Islet precursor cell (in vitro differentiated cells): ENCODE measurements around the gene CYTL1.
"Not testable (repeated sequence)": the region's sequence is repeated elsewhere in the genome, so short reads cannot be mapped to it uniquely, and the experiment has no call there.

ENCODE experiments used
- DNase-seq: peaks from one replicate; pipeline ENCODE4 v3.0.0-alpha.2; 2018

Gene CYTL1, protein sequence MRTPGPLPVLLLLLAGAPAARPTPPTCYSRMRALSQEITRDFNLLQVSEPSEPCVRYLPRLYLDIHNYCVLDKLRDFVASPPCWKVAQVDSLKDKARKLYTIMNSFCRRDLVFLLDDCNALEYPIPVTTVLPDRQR

DNA sequence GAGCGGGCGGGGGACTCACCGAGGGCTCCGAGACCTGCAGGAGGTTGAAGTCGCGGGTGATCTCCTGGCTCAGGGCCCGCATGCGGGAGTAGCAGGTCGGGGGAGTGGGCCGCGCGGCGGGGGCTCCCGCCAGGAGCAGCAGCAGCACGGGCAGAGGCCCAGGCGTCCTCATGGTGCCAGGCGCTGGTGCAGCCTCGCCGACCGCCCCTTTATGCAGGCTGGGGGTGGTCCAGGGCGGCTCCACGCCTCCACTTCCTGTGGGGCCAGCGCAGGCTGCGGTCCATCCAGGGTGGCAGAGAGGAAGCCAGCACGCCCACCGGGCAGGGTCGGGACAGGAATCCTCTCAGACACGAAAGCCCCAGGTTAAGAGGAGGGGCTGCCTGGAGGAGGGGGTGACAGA is at the start of gene CYTL1:
TSS of gene CYTL1 (minus strand) at position 185 of the 400 bp plus-strand sequence. CDS start at position 172, 13 bp downstream.
- peak; percentile 73 for DNase-seq

DNA sequence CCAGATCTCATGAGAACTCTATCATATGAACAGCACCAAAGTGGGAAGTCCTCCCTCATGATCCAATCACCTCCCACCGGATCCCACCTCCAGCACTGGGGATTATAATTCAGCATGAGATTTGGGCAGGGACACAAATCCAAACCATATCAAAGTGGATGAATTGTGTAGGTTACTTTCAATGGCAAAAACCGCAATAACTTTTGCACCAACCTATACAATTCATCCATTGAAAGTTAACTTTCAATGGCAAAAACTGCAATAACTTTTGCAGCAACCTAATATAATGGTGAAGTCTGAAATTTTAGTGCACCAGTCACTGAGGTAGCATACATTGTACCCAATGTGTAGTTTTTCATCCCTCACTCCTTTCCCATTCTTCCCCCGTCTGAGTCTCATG is 48.6 kb upstream of the CYTL1 start:
- no peak for DNase-seq

DNA sequence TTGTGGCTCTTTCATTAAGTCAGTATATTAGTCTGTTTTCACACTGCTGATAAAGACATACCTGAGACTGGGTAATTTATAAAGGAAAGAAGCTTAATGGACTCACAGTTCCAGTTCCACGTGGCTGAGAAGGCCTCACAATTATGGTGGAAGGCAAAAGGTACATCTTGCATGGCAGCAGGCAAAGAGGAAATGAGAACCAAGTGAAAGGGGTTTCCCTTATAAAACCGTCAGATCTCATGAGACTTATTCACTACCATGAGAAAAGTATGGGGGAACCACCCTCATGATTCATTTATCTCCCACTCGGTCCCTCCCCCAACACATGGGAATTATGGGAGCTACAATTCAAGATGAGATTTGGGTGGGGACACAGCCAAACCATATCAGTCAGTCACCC is 47.7 kb upstream of the CYTL1 start:
- DNase-seq = not testable (repeated sequence)

DNA sequence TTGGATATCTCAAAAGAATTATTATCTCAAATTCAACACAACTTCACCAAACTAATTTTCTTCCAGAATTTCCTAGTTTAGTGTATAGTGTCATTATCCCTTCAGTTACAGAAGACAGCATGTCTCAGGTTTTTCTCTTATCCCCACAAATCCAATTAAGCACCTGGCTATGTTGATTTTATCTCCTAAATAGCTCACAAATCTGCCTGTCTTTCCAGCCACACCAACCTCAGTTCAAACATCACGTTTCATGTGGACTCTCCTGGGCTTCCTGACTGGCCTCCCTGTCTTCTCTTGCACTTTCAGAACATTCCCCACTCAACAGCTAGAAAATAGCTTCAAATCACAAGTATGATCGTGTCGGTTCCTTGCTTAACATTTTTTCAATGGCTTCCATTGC is 46.8 kb upstream of the CYTL1 start:
- DNase-seq = no peak

DNA sequence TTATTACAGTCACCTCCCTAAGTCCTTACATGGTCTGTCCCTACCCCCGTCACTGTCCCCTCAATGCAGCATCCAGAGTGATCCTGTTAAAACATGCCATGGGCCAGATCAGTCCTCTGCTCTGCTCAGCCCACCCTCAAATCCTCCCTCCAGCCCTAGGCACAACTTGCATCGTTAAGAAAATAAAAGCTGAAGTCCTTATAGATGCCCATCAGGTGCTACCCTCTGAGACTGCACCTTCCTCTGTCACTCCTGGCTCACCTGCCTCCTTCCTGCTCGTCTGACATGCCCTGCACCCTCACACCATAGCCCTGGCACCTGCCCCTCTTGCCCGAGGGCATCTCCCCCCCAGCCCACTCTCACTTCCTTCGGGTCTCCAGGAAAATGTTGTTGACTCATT is 36.2 kb upstream of the CYTL1 start:
- peak; percentile 12 for DNase-seq

DNA sequence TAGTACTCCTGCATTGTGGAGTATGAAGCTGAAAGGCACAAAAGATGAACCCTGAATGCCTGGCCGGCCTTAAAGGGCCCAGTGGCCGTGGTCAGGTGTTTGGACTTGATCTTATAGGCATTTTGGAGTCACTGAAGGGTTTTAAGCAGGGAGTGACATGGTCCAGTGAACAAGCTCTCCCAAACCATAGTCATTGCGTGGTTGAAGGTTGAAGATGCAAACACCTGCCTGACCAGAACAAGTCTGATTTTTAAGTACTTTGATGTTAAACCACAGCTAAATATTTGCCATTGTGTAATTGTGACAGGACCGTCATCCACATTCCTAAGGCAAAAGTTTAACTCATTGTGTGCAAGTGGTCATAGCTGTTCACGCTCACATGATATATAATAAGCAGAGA is 35.3 kb upstream of the CYTL1 start:
- DNase-seq = no peak

DNA sequence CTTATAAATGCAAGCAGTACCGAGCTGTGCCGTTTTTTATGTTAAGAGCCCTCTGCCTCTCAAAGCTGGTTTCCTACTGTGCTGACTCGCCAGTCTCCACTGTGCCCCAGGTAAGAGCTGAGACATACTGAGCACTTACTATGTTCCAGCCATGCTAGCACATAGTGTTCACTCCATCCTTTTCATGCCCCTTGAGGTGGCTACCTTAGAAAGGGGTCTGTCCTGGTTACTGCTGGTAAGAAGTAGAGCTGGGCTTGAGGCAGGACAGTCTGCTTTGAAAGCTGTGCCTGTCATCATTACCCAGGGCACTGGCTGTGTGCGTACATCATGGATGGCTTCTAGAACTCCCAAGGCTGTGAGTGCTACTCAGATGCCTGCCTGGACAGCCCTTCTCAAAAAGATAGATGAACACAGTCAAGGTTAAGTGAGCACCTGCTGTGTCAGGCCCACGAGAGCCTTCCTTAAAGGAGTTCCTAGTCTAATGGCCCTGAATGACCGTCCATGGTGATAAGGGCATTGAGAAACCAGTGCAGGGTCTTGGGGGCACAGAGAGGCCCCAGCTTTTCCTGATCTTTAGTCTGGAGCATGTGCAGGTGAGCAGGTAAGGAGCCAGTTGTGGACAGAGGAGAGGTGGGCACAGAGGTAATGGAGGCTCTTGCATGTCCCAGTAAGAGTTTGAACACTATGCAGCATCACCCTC is 33.6 kb upstream of the CYTL1 start:
- peak; percentile 47 for DNase-seq

DNA sequence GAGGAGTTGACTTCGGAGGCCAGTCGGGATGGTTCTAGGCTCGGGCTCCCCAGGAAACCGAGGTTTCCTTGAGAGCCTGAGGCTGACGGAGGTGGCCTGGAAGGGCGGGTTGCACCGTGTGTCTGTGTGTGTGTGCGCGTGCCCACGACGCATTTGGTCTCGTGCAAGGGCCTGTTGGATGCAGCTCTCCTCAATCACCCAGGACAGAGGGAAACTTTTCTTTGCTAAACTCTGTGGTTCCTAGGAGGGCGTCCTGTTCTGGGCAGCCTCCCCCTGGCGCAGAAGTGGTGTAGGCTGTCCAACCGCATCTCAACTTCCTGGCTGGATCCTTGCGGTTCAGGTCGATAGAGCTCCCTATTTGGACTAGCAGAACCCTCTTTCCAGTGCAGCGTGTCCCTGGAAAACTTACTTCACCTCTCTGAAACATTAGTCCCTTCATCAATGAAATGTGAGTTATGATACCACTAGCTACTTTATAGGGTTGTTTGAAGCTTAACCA is 33.0 kb upstream of the CYTL1 start:
- no peak for DNase-seq

DNA sequence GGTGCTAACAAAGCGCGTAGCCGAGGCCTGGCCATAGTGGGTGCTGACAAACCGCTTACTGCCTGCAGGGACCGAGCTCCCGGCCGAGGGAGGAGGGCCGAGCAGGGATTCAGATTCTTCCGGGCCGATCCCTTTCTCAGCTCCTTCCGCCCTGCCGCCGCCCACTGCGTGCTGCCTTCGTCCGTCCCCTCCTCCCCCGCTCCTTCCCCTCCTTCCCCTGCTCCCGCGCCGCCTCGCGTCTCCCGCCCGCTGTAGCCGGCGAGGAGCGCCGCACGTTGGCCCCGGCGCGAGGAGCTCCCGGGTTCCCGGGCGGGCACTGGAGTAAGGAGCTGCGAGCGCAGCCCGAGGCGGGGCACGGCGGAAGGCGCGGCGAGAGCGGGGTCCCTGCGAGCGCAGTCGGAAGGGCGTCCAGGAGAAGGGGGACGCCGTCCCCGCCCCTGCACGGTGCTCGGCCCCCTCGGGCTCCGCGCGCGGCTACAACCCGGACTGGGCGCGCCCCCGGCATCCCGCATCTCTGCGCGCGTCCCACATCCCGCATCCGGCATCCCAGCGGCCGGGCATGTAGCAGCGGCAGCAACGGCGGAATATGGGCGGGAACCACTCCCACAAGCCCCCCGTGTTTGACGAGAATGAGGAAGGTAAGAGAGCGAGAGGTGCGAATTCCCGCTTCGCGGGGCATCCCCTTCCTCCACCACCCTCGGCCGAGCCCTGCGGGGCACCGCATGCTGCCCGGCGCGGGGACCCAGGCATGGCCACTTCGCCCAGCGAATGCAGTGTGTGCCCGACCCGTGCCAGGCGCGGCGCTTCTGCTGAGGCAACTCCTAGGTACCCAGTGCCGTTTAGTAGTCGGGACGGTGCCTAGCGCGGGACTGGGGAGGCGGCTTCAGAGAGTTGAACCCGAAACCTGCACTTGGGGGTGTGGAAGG is 32.3 kb upstream of the CYTL1 start, which contains the start of gene STK32B:
TSS of gene STK32B (plus strand) at position 203 of the 926 bp plus-strand sequence.
- DNase-seq = peak; percentile 85

DNA sequence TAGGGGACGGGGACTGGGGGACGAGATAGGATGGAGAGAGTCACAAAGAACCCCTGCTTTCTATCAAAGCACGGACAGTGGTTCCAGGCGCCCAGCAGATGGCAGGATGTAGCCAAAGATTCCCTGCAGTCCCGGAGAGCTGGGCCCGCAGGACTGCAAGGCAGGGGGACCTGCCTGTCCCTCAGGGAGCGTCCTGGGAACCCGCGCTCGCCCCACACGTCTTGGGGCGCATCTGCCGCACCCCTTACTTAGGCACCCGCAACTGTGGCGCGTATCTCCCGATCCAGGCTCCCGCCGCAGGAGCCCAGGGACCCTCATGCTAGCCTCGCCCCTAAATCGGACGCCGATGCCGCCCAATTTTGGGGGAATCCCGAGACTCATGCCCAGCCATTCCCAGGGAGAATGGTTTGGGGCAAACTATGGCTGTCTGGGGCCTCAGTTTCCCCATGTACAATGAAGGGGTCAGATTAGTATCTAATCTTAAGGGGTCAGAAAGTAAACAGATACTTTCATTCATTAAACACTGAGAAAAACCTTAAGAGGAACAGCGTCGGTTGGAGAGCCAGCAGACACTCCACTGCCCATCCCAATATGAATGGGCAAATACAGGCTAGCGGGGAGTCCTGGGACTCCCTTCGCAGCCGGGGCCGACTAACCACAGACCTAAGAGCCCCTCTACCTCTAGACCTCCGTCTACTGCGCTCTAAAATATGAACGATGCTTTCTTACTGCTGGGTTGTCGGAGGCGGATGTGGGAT is 31.4 kb upstream of the CYTL1 start:
- DNase-seq = peak; percentile 90

DNA sequence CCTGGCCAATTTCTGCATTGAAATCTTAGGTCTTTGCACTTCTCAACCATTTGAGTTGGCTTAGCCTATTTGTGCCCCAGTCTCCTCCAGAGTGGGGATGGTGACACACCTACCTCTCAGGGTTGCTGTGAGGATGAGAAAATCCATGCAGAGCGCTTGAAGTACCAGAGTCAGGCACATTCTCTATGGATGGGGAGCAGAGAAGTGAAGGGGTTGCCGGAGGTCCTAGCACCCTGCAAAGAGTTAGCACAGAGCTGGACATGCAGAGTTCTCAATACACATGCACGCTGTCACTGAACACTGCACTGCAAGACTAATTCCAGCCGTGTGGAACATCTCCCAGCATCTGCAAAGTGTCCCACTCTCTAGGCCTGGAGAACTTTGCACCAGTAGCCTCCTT is 29.5 kb upstream of the CYTL1 start:
- DNase-seq = peak; percentile 41

DNA sequence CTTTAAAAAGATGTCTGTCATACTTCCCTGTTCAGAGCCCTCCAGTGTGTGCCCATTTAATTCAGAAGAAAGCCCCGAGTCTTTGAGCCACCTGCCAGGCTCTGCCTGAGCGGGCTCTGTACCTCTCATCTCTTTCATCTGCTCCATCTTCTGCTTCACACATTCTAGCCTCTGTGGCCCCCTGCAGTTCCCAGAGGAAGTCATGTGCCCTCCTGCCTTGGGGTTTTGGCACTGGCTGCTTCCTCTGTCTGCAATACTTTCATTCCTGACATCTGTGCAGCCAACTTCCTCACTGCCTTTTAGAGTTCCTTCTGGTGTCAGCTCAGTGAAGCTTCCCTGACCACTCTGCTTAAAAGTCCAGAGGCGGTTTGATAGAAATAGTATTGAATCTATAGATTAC is 25.8 kb upstream of the CYTL1 start:
- no peak for DNase-seq

DNA sequence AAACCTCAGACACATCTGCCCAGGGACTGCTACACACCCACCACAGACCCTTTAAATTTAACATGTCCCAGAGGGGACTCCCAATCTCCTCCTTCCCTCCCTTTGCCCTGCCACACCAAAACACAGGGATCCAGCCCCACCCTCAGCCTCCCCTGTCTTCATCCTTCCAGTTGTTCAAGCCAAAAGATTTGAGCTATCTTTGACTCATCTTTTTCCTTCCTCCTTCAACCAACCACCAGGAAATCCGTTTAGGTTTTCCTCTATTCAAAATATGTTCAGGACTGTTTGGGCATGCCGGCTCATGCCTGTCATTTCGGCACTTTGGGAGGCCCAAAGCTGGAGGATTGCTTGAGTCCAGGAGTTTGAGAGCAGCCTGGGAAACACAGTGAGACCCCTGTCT is 25.1 kb upstream of the CYTL1 start:
- DNase-seq = no peak

DNA sequence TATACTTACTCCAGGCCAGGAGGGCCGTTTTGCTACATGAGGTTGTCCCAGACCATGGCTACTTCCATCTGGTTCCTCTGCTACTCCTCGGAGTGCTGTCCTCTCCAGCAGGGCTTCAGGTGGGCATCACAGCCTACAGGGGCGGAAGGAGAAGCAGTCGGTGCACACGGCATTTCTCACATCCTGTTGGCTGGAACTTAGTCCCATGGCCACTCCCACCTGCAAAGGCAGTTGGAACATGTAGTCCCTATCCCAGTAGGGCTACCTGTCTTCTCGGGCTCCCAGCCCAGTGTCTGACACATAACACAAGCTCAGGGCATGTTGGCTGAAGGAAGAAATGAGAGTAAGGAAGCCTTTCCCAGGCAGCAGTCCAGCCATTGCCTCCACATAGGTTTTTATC is 24.3 kb upstream of the CYTL1 start:
- peak; percentile 38 for DNase-seq

DNA sequence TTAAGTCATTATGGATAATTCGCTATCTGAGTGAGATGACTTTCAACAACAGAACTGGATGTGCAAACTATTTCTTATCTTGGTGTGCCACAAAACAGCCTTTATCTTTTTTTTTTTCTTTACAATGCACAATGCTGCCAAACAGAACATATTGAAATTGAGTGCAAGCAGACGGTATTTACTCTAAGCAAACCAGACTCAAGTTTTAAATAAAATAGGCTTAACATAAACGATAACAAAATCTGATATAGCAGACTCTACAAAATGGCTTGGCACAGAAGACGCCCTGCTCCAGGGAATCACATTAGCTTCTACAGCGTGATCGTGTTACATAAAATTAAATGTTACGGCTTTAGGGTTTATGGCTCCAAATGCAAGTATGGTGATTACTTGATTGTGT is 22.4 kb upstream of the CYTL1 start:
- DNase-seq = no peak

DNA sequence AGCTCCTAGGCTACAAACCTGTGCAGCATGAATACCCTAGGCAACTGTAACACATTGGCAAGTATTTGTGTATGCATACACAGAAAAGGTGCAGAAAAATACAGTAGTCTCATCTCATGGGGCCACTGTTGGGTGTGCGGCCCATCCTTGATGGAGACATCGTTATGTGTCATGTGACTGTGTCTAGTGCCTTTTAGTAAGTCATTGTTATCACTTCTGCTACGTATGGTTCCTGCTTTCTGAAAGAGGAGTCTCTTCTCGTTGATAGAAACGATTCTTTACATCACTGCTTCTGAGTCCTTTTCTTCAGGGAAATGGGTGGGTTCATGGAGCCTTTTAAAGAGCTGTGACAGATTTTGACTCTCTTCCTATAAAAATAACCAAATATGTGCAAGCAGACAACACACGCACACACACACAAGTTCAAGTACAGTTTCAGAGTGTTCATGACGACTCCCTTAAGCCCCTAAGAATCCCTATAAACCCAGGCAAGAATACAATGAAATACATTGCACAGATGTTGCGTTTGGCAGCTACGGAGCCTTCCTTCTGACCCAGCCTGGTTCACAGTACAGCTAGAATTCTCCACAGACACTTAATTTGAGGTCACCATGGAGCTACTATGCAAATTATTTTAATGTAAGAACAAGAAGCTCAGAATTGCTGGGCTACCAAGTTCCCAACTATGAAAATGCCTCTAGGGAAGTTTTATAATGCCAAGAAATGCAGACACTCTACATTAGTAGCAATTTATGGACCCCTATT is 21.8 kb upstream of the CYTL1 start:
- DNase-seq = no peak

DNA sequence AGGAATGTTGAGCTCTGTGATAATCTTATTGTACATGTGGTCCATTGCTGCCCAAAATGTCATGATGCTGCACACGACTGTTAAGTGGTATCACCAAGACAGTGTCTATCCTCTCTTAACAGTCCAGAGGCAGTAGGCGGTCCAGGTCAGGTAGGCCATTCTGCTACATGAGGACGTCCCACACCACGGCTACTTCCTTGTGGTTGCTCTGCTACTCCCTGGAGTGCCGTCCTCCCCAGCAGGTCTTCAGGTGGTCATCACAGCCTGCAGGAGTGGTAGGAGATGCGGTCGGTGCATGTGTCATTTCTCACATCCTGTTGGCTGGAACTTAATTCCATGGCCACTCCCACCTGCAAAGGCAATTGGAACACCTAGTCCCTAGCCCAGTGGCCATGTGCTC is 20.5 kb upstream of the CYTL1 start:
- DNase-seq = peak; percentile 33

DNA sequence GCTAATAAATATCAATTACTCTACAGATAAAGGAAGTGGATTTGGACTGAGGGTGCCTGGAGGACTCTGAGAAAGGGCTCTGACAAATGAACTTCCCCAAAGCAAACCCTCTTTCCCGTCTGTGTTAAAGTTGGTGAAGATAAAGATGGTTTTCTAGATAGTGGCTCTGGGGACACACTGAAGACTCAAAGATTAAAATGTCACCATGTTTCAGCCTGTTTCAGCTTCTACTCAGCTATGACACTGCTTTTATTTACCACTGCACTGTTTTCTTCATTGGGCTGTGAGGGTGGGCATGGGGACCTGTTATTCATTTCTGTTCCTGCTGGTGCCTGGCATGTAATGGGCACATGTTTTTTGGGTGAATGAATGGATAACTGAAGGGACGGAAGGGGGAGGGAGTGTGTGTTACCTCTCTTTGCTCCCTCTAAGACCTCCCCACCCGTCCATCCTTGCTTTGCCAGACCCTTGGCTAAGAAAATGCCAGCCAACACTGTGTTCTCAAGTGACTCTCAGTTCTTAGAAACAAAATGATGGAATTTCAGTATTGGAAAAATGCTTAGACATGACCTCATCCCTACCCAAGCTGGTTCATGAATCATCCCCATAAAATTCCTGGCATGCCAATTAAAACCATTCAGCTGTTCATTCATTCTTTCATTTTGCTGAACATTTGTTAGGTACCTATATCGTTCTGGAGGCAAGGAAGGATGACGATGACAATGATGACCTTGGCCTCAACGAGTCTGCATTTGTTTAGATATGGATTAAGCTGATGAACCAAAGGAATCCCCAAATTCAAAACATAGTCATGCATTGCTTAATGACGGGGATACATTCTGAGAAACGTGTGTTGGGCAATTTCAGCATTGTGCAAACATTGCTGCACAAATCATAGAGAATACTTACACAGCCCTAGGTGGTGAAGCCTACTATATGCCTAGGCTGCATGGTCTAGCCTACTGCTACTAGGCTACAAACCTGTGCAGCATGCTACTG is 18.6 kb upstream of the CYTL1 start:
- no peak for DNase-seq

DNA sequence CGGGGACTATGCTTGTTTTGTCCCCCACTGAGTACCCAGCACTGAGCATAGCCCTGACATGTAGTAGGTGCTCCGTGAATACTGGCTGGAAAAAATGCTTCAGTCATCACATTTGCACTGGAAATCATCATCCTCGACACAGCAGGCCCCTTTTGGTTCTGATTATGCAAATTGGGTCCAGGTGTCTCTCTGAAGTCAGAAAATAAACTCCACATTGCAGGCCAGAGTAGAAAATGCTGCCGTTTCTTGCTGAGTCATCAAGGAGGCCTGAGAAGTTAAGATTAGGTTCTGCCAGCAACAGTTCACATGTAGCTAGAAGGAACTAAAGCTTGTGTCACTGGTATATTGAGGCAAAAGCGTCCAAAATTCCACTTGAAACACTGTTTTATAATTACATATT is 17.0 kb upstream of the CYTL1 start:
- no peak for DNase-seq

DNA sequence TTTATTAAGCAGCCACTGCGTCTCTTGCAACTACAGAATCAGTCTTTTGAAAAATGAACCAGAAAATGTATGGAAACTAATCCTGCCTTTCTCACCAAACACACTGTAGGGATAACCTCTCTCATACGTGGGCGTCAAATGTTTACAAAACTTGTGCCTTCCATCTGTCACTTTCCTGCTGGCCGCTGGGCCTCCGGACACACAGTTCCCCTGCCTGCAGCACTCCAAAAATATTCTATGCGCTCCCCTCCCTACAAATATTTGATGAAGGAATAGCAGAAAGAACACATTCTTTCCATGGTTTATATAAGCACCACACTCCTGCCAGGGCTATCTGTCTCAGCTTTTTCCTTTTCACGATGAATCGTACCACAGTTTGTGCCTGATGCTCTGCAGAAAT is 14.9 kb upstream of the CYTL1 start:
- DNase-seq = no peak
